ELR (cell line): ENCODE data around the gene STK11.
A peak's percentile ranks its signal among the peaks of the same experiment; 100 is the strongest.

ENCODE experiments used
- DNase-seq: peaks from one replicate; pipeline ENCODE4 v3.0.0-alpha.2; 2015; ENCODE audit warnings: low read depth

STK11 gene

DNA sequence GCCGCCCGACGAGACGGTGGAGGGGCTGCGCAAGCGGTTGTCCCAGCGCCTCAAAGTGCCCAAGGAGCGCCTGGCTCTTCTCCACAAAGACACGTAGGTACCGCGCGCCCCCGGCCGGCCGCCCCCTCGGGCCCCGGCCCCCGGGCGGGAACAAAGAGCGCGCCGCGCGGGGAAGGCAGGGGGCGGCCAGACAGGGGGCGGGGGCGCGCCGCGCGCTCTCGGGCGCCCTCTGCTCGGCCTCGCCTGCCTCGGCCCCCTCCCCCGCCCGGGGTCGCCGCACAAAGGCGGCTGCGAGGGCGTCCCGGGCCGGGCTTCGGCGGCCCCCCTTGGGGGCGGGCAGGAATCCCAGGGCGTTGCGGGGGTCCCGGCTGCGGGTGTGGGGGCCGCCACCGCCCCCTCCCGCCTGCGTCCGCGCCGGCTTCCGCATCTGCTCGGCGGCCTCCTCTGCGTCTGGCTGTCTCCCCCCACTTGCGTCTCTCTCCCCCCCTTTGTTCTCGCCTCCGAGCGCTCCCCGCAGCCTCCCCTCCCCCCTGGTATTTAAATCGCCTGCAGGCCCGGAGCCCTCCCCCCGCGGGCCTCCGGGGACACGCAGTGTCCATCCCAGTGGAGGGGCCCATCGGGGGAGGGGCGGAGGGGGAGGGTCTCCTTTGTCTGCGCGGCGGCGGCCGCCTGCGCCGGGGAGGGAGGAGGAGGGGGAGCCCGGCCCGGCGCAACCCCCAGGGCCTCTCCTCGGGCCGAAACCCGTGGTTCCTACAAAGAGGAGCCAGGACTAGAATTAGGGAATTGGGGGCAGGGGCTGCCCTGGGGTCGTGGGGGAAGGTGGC is 45.1 kb downstream of the STK11 start:
- DNase-seq, result peak; percentile 56

DNA sequence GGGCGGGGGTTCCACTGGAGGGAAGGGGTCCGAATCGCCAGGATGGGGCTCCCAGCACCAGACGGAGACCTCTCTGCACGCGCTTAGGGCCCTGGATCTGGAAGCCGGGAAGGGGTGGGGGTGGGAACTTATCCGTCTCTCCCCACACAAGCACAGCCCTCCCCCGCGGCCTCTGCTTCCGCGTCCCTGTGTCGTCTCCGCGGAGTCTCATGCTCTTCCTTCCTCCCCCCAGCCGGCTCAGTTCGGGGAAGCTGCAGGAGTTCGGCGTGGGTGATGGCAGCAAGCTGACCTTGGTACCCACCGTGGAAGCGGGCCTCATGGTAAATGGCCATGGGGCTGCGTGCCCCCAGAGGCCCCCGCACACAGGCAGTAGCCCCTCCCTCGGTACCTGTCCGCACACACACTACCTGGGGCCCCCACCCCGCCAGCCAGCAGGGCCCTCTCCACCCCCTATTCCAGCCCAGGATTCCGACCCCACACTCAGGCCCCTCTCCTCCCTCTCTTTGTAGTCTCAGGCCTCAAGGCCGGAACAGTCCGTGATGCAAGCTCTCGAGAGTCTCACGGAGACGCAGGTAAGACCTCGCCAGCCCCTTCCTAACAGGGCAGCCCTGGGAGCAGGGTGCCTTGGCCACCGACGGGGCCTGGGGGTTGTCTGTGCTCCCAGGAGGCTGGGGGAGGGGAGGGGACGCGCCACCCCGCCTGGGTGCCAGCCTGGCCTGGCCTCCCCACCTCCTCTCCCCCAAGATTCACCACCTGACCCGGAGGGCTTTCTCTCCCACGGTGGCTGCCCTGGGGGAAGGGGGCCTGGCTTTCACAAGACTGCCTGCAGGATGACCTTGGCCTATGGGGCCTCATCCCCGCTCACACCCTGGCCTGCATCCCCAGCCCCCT is 46.0 kb downstream of the STK11 start:
- peak; percentile 83 for DNase-seq

DNA sequence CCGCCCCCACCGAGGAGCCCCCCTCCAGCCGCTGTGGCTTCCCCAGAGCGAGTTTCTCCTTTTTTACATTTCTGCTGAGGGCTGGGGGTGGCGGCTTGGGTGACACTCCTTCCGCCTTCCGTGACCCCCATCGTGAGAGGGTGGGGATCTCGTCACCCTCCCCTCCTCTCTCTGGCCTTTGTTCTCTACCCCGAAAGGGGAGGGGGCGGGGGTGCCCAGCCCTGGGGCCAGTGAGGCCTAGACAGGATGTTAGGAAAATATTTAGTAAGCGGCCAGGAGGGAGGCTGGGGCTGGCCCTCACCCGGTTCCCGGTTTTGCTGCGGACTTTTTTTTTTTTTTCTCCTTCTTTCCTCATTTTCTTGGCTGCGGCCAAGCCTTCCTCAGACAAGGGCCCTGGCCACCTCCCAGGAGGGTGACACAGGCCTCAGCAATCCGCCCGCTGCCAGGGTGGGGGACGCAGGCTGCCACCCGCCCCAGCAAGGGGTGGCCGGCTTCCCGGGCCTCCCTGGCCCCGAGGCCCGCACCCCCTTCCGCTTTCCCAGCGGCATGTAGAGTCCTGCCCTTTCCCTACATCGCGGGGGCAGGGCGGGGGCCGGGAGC is 46.7 kb downstream of the STK11 start:
- peak; percentile 95 for DNase-seq

DNA sequence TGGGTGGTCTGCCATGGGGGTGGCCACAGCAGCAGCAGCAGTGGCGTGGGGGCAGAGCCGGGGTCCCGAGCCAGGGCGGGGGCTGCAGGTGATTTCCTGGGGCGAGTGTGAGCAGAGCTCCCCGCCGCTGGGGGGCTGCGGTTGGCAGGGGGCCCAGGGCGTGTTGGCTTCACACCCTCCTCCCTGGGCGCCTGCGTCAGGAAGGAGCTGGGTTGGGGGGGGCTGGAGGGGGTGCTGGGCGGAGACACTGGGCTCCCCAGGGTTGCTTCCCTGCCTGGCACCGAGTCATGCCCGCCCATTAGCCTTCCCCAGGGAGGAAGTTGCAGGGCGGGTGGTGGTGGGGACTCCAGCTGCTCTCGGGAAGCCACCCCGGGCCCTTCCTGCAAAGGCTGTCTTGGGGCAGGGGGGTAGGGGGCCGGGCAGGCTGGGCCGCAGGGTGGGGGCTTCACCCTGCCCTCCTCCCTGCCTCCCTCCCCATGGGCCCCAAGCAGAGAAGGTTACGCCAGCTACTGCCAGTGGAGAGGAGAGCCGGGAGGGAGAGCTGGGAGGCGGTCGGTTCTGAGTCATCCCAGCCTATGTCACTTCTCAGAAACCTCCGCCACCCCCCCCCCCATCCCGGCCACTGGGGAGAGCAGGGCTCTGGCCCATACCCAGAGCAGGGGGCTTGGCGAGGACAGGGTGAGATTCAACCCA is 47.4 kb downstream of the STK11 start:
- DNase-seq, result peak; percentile 95

DNA sequence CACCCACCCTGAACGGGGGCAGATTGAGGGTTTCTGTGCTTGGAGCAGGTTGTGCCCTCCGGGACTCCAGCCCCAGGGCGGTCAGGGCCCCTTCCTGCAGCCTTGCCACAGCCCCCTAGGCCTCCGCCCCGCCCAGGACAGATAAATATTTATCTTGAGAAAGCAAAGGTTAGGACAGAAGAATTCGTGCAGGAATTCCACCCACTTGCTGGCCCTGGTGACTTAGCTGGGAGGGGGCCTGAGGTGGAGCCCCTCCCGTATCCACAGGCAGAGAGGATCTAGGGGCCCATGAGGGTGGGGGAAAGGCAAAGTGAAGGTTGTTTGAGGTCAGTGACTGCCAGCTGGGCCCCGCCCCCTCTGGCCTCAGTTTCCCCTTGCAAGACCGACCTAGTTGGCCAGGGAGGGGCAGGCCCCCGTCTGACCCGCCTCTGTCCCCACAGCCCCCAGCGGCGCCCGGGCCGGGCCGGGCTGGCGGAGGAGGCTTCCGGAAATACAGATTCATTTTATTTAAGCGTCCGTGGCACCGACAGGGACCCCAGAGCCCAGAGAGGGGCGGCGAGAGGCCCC is 48.0 kb downstream of the STK11 start:
- DNase-seq, result peak; percentile 81

DNA sequence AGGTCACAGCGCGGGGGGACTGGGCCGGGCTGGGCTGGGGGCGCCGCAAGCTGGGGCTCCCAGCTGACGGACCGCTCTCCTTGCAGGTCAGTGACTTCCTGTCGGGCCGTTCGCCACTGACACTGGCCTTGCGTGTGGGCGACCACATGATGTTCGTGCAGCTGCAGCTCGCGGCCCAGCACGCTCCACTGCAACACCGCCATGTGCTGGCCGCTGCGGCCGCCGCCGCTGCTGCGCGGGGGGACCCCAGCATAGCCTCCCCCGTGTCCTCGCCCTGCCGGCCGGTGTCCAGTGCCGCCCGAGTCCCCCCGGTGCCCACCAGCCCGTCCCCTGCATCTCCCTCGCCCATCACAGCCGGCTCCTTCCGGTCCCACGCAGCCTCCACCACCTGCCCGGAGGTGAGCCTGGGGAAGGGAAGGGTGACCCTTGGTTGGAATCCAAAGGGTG is 48.5 kb downstream of the STK11 start:
- no peak for DNase-seq

DNA sequence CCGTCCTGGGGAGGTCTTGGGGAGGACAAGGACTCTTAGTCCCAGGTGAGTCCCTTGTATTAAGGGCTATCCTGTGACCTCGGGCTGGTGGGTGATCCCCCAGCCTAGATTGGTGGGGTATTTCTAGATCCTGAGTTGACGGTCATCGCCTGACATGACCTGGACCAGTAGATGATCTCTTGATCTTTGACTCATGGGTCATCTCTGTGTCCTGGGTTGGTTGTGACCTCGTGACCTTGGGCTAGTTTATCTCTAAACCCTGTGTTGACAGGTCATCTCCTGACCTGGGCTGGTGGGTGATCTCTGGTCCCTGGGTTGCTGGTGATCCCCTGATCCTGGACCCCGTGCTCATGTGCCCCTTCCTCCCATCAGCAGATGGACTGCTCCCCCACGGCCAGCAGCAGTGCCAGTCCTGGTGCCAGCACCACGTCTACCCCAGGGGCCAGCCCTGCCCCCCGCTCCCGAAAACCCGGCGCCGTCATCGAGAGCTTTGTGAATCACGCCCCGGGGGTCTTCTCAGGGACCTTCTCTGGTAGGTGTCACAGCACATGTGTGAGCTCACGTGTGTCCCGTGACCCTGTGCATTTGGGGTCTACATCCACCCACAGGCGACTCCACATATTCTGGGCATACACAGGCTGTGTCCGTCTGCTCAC is 49.1 kb downstream of the STK11 start:
- no peak for DNase-seq

DNA sequence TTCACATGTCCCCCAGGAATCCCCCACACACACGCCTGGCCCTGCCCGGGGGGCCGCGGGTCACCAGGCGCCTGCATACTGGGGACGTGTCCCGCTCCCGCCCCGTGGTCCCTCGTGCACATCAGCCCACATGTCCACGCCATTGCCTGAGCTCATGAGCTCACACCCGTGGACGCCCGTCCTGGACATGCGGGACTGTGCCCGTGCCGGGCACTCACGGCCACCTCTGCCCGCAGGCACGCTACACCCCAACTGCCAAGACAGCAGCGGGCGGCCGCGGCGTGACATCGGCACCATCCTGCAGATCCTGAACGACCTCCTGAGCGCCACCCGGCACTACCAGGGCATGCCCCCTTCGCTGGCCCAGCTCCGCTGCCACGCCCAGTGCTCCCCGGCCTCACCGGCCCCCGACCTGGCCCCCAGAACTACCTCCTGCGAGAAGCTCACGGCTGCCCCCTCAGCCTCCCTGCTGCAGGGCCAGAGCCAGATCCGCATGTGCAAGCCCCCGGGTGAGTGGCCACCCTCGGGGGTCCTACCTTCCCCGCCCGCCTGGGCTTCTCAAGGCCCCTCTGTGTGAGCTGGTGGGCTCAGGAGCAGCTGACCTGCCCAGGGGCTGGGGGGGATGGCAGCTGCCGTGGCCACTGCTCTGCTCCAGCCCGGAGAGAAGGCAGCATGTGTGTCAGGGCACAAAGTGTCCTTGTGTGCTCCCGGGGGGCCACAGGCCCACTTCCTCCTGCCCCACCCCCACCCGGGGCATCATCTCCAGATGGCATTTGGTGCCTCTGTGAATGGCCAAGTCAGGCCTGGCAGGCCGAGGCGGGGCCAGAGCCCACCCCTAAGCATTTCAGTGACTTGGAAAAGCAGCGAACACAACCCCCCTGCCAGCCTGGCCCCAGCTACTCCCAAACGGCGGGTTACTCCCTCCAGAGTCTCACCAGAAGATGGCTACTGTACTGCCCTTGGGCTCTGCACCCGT is 49.9 kb downstream of the STK11 start:
- DNase-seq, result no peak

DNA sequence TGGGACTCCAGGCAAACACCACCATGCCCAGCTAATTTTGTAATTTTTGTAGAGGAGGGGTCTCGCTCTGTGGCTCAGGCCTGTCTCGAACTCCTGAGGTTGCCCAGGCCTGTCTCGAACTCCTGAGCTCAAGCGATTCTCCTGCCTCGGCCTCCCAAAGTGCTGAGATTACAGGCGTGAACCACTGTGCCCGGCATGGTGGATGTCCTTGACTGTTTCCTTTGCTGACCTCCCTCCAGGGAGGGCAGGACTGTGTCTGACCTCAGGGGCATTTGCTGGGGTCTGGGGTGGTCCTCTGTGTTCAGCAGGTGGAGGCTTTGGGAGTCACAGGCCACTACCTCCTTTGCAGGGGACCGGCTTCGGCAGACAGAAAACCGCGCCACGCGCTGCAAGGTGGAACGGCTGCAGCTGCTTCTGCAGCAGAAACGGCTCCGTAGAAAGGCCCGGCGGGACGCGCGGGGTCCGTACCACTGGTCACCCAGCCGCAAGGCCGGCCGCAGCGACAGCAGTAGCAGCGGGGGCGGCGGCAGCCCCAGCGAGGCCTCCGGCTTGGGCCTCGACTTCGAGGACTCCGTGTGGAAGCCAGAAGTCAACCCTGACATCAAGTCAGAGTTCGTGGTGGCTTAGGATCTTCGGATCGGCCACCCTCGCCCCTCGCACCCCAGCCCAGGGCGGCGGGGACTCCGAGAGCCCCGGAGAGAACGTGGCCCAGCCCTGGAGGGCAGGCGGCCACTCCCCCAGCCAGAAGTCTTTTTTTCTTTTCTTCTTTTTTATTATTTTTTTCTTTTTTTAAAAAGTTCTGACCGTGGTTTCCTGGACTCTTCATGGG is 51.3 kb downstream of the STK11 start:
- DNase-seq, result no peak

DNA sequence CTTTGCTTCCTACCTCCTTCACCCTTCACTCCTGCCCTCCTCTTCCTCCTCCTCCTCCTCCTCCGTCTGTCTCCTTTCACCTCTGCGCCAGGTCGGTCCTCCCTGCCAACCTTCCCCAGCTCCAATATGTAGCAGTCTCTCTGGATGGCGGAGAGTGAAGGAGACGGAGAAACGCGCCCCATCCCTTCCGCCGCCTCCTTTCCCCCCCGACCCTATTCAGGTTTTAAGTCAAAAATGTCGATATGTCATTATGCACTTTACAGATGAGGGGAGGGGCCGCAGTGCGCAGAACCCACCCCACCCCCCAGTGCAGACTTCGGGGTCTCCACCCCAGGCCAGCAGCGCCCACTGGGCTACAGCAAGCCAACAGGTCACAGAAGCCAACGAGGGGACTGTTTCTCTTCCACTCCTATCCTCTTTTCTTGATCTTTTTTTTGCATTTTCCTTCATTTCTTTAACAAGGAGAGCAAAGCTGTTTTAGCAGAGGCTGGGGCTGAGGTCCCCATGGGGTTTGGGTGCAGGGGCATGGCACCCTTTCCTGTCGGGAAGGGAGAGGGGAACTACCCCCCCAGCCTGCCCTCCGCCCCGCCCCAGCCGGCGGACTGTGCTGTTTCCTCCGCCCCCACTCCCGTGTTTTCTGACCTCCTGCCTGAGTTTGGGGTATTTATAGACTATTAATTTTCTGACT is 52.0 kb downstream of the STK11 start:
- DNase-seq, result no peak

DNA sequence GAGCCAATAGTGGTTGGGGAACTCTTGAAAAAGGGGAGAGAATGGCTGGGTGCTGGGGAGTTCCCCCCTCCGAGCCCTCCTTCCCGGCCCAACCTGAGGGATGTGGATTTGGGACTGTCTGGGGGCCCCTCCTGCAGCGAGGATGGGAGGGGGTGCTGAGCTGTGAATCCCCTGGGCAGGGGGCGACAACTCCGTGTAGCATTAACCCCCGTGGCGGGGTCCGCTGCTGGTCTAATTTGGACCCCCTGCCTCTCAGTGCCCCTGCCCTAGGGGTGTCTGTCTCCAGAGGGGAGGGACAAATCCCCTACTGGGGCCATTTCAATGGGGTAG is 52.5 kb downstream of the STK11 start:
- no peak for DNase-seq

DNA sequence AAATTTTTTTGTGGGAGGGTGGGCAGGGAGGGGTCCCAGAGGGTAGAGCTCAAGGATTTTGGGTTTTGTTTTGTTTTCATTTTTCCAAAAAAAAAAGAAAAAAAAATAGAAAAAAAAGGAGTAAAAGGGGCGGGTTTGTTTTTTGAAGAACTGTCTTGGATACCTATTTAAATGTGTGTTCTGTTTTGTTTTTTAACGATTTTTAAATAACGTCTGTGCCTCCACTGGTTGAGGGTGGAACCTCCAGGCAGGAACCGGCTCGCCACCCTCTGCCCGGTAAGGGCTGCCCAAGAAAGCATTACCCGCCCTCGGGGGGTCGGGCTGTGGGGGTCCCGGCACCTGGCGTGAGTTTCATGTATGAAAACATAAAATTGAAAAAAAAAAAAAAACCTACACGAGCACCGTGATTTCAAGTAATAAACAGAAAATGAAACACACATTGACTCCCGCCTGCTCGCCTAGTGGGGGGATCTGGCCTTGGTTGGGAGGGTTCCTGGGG is 53.2 kb downstream of the STK11 start:
- DNase-seq, result no peak

DNA sequence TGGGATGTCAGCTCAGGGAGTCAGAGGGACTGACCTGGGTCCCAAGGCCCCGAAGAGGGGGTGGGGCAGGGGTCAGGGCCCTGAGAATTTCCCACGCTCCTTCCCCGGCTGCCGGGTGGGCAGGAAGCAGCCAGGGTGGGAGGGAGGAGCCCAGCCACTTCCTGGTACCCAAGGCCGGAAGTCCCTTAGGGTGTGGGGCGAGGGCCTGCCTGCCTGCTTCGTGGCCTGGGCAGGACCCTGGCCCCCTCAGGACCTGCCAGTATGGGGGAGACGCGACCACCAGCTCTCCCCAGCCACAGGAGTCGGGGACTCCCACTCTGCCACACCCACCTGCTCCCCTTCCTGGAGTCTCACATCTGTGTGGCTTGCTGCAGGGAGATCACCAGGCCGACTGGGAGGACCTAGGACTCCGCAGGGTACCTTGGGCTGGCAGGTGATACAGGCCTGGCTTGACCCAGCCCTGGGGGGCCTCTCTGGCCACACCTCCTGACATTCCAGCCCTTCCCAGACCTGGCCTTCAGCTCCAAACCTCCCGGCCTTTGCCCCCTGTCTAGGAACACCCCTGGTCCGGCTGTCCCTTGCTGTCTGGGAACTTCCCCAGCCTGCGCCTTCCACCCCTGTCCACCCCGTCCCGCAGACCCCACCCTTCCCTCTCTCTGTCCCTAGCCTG is 53.8 kb downstream of the STK11 start:
- DNase-seq, result peak; percentile 75

DNA sequence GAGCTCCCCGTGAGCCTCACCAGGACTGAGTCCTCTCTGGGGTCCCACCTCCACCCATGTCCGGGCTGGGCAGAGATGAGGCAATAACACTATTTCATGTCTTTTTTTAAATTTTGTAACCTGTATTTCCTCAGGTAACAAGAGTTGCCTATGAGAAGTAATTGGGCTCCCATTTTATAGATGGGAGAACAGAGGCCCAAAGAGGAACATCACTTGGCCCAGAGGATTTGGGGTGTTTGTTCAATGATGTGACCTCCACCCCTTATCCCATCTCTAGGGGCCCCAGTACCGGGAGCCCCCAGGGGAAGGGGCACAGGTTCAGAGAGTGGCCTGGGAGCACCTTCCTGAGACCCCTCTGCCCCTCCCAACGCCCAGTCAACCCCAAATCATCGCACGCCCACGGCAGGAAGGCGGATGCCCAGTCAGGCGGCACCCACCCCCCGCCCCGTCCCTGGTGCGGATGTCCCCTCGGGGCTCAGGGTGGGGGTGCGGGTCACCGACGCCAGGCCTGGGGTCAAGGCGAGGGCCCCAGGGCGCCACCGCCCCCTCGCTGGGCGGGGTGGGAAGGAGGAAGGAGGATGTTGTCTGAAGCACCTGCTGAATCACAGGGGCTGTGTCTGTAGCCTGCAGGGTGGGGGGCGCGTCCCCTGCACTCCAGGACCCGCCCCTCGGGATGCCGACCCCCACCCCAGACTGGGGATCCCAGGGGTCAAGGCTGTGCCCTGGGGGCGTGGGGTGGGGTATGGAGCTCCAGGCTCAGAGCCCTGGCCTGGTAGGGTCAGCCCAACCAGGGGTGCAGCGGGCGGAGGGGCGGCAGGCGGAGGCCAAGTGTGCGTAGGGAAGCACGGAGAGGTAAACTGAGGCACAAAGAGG is 54.5 kb downstream of the STK11 start:
- DNase-seq, result peak; percentile 62

DNA sequence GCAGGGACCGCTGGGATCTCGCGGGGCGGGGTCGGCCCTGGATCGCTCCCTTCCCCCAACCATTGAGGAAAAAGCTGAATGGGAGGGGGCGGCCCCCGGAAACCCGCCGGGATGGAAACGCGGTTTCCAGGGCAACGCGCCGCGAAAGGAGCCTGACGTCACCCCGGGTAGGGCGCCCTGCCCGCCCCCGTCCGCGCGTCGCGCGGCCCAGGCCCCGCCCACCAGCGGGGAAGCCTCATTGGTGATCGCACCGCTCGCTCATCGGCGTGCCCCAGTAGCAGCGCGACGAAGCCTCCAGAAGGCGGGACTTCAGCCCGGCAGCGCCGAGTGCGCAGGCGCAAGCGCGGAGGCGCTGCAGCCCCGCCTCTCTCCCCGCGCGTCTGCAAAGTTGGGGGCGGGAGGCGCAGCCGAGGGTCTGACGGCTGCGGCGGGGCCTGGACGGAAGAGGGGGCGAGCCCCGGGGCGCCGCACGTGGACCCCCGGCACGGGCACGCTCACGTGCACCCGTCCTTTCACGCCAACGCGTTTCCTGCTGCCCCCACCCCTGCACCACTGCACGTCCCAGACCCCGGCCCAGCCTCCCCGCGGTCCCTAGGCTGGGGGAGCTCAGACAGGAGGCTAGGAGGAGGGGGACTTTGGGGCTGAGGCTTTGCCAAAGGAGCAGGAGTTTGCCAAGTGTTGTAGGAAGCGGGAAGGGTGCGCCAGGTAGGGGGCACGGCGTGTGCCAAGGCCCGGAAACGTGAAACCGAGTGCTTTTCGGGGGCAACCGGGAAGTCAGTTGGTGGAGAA is 55.4 kb downstream of the STK11 start:
- DNase-seq, result peak; percentile 97

DNA sequence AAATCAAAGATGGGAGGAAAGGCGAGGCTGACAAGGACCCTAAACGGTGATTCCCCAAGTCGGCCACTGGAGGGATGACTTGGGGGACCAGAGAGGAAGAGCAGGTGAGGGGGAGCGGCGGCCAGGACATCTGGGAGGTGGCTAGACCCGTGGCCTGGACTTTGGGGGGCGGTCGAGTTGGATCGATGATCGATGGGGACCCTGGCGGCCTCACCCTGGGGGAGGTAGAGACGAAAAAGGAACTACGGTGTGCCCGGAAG is 55.9 kb downstream of the STK11 start:
- DNase-seq, result peak; percentile 59
